Measurements from ENCODE around the gene OR10H5.

Gene OR10H5

GRCh38 chr19:15850385-15850784, 62.9 kb downstream of the OR10H5 start:
- no peaks in the 10 kb centered on the region for H3K27me3 ChIP-seq (ENCODE audit: insufficient read depth, insufficient read length)
- H3K9ac ChIP-seq (ENCODE audit: insufficient read length, low read depth), result no peak overlapping the region
- no peak overlapping the region for H3K4me3 ChIP-seq (ENCODE audit: insufficient read length, low read depth)
- H3K9me3 ChIP-seq (ENCODE audit: insufficient read depth, low read length), result peaks cover 7% of the 10 kb centered on the region; the same call in 1 of the 2 replicates
- no peaks in the 10 kb centered on the region for H3K4me1 ChIP-seq (ENCODE audit: insufficient read depth, insufficient read length)
- TF ChIP-seq YY1 (IDR thresholded peaks at IDR 0.05; ENCODE audit: insufficient read depth, insufficient read length), result no peak
- no peak for TF ChIP-seq ZNF274 (IDR thresholded peaks at IDR 0.05; ENCODE audit: low read depth, low read length)
- no peak for TF ChIP-seq SUZ12 (IDR thresholded peaks at IDR 0.05; ENCODE audit: extremely low read depth, insufficient read depth, insufficient read length)
- no peaks in the 10 kb centered on the region for H3K36me3 ChIP-seq (ENCODE audit: insufficient read depth, insufficient read length, low read length)
- no peak for DNase-seq (ENCODE audit: low read depth, low spot score)
